GM12801 (cell line): Measurements from ENCODE around the gene LIN37.

Source experiments
- CTCF ChIP-seq: IDR thresholded peaks from one replicate; pipeline ENCODE4 v1.5.1; 2011; ENCODE audit warnings: control low read depth; ENCODE audit not compliant: insufficient read length; ENCODE audit errors: extremely low read depth

LIN37 gene

GRCh38 chr19:35748106-35749020 is at the start of gene LIN37:
LIN37 (plus strand) TSS chr19:35748576; CDS start chr19:35748725, 149 bp downstream.
- no peak for TF ChIP-seq CTCF

- no peak for TF ChIP-seq CTCF
Measured at GRCh38 chr19:35702223-35703012, 46.0 kb upstream of the LIN37 start.

- TF ChIP-seq CTCF, result no peak
Measured at GRCh38 chr19:35703343-35703742, 45.0 kb upstream of the LIN37 start.

GRCh38 chr19:35704218-35704617 is 44.2 kb upstream of the LIN37 start, which contains the start of gene ZBTB32:
ZBTB32 (plus strand) TSS chr19:35704558; CDS start chr19:35714627, 10,069 bp downstream.
- TF ChIP-seq CTCF, result no peak

- no peak for TF ChIP-seq CTCF
Measured at GRCh38 chr19:35708391-35708790, 40.0 kb upstream of the LIN37 start.

- no peak for TF ChIP-seq CTCF
Measured at GRCh38 chr19:35710784-35711723, 37.3 kb upstream of the LIN37 start.
